K562 (cell line): ENCODE measurements around the gene GAA. TPM values are rescaled to one million over a fixed set of nuclear protein-coding genes. Genes with fewer than 3 reads are reported as not detected.

Source experiments
- polyA plus RNA-seq, 8 experiments: library from polyadenylated mRNA; depleted of rRNA in 4 of 8; stranded (reverse) in 5 of 8; unstranded in 3 of 8; fragments of >200 nt; fragmentation: Nextera tagmentation in 2 of 8; fragmentation: Illumina TruSeq in 1 of 8; extraction: Ambion mirVana in 2 of 8; extraction: Trizol in 1 of 8; gene quantifications; 2 replicates each; pipeline versions ENCODE4 v1.2.1 to v1.2.3, GENCODE V29; 2011 to 2014; ENCODE audit warnings: inconsistent platforms in 1 of 8, missing spikeins in 1 of 8
- total RNA-seq, 7 experiments: library from RNA; depleted of rRNA in 6 of 7; stranded (reverse); fragments of >200 nt in 6 of 7; fragmentation: Illumina TruSeq in 2 of 7; extraction: Trizol in 2 of 7; gene quantifications; 2 replicates each; pipeline versions ENCODE4 v1.2.1 to v1.2.3, GENCODE V29; 2011 to 2021; ENCODE audit warnings: low replicate concordance in 1 of 7
- TF ChIP-seq, protein P1 (sequence below), 2 experiments: fragments of 450-650 bp in 1 of 2; sonication (generic) in 1 of 2; formaldehyde crosslinking in 1 of 2; IDR thresholded peaks; 2 replicates each; pipeline versions ENCODE4 v1.7.1 to v1.9.0; 2016 to 2022; ENCODE audit warnings: inconsistent platforms in 1 of 2, mild to moderate bottlenecking in 1 of 2, missing genetic modification reagents in 1 of 2
- TF ChIP-seq, protein P2 (sequence below): fragments of 250-450 bp; sonication (Bioruptor Pico); IDR thresholded peaks from 2 replicates; pipeline ENCODE4 v1.5.1; 2021; ENCODE audit warnings: mild to moderate bottlenecking

Gene GAA
- total and polyA plus RNA-seq, 9 of the 15 experiments (the other 6 are each of a cell fraction or from before 2014, with no cell fraction given) = 0.15 to 6.4 (median 1.7) TPM

DNA sequence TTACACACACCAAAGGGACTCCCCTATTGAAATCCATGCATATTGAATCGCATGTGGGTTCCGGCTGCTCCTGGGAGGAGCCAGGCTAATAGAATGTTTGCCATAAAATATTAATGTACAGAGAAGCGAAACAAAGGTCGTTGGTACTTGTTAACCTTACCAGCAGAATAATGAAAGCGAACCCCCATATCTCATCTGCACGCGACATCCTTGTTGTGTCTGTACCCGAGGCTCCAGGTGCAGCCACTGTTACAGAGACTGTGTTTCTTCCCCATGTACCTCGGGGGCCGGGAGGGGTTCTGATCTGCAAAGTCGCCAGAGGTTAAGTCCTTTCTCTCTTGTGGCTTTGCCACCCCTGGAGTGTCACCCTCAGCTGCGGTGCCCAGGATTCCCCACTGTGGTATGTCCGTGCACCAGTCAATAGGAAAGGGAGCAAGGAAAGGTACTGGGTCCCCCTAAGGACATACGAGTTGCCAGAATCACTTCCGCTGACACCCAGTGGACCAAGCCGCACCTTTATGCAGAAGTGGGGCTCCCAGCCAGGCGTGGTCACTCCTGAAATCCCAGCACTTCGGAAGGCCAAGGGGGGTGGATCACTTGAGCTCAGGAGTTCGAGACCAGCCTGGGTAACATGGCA lies 2.2 kb downstream of the GAA start (continued):
- TF ChIP-seq, protein P1, sequence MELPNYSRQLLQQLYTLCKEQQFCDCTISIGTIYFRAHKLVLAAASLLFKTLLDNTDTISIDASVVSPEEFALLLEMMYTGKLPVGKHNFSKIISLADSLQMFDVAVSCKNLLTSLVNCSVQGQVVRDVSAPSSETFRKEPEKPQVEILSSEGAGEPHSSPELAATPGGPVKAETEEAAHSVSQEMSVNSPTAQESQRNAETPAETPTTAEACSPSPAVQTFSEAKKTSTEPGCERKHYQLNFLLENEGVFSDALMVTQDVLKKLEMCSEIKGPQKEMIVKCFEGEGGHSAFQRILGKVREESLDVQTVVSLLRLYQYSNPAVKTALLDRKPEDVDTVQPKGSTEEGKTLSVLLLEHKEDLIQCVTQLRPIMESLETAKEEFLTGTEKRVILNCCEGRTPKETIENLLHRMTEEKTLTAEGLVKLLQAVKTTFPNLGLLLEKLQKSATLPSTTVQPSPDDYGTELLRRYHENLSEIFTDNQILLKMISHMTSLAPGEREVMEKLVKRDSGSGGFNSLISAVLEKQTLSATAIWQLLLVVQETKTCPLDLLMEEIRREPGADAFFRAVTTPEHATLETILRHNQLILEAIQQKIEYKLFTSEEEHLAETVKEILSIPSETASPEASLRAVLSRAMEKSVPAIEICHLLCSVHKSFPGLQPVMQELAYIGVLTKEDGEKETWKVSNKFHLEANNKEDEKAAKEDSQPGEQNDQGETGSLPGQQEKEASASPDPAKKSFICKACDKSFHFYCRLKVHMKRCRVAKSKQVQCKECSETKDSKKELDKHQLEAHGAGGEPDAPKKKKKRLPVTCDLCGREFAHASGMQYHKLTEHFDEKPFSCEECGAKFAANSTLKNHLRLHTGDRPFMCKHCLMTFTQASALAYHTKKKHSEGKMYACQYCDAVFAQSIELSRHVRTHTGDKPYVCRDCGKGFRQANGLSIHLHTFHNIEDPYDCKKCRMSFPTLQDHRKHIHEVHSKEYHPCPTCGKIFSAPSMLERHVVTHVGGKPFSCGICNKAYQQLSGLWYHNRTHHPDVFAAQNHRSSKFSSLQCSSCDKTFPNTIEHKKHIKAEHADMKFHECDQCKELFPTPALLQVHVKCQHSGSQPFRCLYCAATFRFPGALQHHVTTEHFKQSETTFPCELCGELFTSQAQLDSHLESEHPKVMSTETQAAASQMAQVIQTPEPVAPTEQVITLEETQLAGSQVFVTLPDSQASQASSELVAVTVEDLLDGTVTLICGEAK (IDR thresholded peaks at IDR 0.05) = no peak
- TF ChIP-seq, protein P1 (CRISPR knock-in tag; IDR thresholded peaks at IDR 0.05) = no peak
- TF ChIP-seq, protein P2, sequence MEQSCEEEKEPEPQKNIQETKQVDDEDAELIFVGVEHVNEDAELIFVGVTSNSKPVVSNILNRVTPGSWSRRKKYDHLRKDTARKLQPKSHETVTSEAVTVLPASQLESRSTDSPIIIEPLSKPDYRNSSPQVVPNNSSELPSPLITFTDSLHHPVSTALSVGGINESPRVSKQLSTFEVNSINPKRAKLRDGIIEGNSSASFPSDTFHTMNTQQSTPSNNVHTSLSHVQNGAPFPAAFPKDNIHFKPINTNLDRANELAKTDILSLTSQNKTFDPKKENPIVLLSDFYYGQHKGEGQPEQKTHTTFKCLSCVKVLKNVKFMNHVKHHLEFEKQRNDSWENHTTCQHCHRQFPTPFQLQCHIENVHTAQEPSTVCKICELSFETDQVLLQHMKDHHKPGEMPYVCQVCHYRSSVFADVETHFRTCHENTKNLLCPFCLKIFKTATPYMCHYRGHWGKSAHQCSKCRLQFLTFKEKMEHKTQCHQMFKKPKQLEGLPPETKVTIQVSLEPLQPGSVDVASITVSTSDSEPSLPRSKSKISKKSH (CRISPR knock-in tag) = no peak
